ENCODE data around the gene TTC34. TPM values are rescaled to one million over a fixed set of nuclear protein-coding genes. Genes with fewer than 3 reads are reported as not detected.
"Not testable (repeated sequence)": the region's sequence is repeated elsewhere in the genome, so short reads cannot be mapped to it uniquely, and the experiment has no call there.

The TTC34 gene
- total RNA-seq, 2 donors from 2014 or later, result 0.27 to 0.44 TPM

DNA sequence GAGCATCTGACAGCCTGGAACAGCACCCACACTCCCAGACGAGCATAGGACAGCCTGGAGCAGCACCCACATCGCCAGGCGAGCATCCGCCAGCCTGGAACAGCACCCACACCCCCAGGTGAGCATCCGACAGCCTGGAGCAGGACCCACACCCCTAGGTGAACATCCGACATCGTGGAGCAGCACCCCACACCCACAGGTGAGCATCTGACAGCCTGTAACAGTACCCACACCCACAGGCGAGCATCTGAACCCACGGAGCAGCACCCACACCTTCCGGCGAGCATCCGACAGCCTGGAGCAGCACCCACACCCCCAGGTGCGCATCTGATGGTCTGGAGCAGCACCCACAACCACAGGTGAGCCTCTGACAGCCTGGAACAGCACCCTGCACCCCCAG lies 44.0 kb downstream of the TTC34 start:
- intact Hi-C loops (cut with DNase I); H3K4me3 ChIP-seq; H3K9ac ChIP-seq (ENCODE audit: low read depth in 2 of 2, low read length in 2 of 2); H3K27me3 ChIP-seq; H3K4me1 ChIP-seq; DNase-seq; H3K27ac ChIP-seq; H3K36me3 ChIP-seq; H3K9me3 ChIP-seq: not testable (repeated sequence)

DNA sequence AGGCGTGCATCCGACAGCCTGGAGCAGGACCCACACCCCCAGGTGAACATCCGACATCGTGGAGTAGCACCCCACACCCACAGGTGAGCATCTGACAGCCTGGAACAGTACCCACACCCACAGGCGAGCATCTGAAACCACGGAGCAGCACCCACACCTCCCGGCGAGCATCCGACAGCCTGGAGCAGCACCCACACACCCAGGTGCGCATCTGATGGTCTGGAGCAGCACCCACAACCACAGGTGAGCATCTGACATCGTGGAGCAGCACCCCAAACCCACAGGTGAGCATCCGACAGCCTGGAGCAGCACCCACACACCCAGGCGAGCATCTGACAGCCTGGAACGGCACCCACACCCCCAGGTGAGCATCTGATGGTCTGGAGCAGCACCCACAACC lies 46.1 kb downstream of the TTC34 start:
- H3K27ac ChIP-seq; H3K36me3 ChIP-seq; intact Hi-C loops (cut with DNase I); H3K4me1 ChIP-seq; H3K27me3 ChIP-seq; H3K9me3 ChIP-seq; H3K9ac ChIP-seq (ENCODE audit: low read depth in 2 of 2, low read length in 2 of 2); H3K4me3 ChIP-seq; DNase-seq: not testable (repeated sequence)

DNA sequence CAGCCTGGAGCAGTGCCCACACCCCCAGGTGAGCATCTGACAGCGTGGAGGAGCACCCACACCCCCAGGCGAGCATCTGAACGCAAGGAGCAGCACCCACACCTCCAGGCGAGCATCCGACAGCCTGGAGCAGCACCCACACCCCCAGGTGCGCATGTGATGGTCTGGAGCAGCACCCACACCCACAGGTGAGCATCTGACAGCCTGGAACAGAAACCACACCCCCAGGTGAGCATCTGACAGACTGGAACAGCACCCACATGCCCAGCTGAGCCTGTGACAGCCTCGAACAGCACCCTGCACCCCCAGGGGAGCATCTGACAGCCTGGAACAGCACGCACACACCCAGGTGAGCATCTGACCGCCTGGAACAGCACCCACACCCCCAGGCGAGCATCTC lies 46.9 kb downstream of the TTC34 start:
- DNase-seq; H3K9ac ChIP-seq (ENCODE audit: low read depth in 2 of 2, low read length in 2 of 2); H3K4me1 ChIP-seq; H3K27ac ChIP-seq; H3K9me3 ChIP-seq; H3K4me3 ChIP-seq; intact Hi-C loops (cut with DNase I); H3K27me3 ChIP-seq; H3K36me3 ChIP-seq: not testable (repeated sequence)

DNA sequence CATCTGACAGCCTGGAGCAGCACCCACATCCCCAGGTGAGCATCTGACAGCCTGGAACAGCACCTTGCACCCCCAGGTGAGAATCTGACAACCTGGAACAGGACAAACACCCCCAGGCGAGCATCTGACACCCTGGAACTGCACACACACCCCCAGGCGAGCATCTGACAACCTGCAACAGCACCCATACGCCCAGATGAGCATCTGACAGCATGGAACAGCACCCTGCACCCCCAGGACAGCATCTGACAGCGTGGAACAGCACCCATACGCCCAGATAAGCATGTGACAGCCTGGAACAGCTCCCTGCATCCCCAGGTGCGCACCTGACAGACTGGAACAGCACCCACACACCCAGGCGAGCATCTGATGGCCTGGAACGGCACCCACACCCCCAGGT lies 49.0 kb downstream of the TTC34 start:
- DNase-seq; H3K27ac ChIP-seq; intact Hi-C loops (cut with DNase I); H3K4me3 ChIP-seq; H3K27me3 ChIP-seq; H3K36me3 ChIP-seq; H3K9me3 ChIP-seq; H3K4me1 ChIP-seq; H3K9ac ChIP-seq (ENCODE audit: low read depth in 2 of 2, low read length in 2 of 2): not testable (repeated sequence)

DNA sequence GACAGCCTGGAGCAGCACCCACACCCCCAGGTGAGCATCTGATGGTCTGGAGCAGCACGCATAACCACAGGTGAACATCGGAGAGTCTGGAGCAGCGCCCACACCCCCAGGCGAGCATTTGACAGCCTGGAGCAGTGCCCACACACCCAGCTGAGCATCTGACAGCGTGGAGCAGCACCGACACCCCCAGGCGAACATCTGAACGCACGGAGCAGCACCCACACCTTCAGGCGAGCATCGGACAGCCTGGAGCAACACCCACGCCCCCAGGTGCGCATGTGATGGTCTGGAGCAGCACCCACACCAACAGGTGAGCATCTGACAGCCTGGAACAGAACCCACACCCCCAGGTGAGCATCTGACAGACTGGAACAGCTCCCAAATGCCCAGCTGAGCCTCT lies 49.6 kb downstream of the TTC34 start:
- intact Hi-C loops (cut with DNase I); H3K4me1 ChIP-seq; H3K4me3 ChIP-seq; DNase-seq; H3K36me3 ChIP-seq; H3K9me3 ChIP-seq; H3K27me3 ChIP-seq; H3K9ac ChIP-seq (ENCODE audit: low read depth in 2 of 2, low read length in 2 of 2); H3K27ac ChIP-seq: not testable (repeated sequence)

DNA sequence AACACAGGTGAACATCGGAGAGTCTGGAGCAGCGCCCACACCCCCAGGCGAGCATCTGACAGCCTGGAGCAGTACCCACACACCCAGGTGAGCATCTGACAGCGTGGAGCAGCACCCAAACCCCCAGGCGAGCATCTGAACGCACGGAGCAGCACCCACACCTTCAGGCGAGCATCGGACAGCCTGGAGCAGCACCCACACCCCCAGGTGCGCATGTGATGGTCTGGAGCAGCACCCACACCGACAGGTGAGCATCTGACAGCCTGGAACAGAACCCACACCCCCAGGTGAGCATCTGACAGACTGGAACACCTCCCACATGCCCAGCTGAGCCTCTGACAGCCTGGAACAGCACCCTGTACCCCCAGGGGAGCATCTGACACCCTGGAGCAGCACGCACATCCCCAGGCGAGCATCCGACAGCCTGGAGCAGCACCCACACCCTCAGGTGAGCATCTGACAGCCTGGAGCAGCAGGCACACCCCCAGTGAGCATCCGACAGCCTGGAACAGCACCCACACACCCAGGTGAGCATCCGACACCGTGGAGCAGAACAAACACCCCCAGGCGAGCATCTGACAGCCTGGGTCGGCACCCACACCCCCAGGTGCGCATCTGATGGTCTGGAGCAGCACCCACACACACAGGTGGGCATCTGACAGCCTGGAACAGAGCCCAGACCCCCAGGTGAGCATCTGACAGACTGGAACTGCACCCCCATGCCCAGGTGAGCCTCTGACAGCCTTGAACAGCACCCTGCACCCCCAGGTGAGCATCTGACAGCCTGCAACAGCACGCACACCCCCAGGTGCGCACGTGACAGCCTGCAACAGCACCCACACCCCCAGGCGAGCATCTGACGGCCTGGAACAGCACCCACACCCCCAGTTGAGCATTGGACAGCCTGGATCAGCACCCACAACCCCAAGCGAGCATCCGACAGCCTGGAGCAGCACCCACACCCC lies 50.4 kb downstream of the TTC34 start:
- intact Hi-C loops (cut with DNase I); H3K27me3 ChIP-seq; H3K36me3 ChIP-seq; H3K4me3 ChIP-seq; H3K9me3 ChIP-seq; DNase-seq; H3K9ac ChIP-seq (ENCODE audit: low read depth in 2 of 2, low read length in 2 of 2); H3K4me1 ChIP-seq; H3K27ac ChIP-seq: not testable (repeated sequence)

DNA sequence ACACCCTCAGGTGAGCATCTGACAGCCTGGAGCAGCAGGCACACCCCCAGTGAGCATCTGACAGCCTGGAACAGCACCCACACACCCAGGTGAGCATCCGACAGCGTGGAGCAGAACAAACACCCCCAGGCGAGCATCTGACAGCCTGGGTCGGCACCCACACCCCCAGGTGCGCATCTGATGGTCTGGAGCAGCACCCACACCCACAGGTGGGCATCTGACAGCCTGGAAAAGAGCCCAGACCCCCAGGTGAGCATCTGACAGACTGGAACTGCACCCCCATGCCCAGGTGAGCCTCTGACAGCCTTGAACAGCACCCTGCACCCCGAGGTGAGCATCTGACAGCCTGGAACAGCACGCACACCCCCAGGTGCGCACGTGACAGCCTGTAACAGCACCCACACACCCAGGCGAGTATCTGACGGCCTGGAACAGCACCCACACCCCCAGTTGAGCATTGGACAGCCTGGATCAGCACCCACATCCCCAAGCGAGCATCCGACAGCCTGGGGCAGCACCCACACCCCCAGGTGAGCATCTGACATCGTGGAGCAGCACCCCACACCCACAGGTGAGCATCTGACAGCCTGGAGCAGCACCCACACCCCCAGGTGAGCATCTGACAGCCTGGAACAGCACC lies 51.3 kb downstream of the TTC34 start:
- H3K9ac ChIP-seq (ENCODE audit: low read depth in 2 of 2, low read length in 2 of 2); intact Hi-C loops (cut with DNase I); H3K27ac ChIP-seq; H3K36me3 ChIP-seq; H3K4me1 ChIP-seq; H3K4me3 ChIP-seq; DNase-seq; H3K9me3 ChIP-seq; H3K27me3 ChIP-seq: not testable (repeated sequence)

DNA sequence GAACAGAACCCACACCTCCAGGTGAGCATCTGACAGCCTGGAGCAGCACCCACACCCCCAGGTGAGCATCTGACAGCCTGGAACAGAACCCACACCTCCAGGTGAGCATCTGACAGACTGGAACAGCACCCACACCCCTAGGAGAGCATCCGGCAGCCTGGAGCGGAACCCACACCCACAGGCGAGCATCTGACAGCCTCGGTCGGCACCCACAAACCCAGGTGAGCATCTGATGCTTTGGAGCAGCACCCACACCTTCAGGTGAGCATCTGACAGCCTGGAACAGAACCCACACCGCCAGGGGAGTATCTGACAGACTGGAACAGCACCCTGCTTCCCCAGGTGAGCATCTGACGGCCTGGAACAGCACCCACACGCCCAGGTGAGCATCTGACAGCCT lies 52.9 kb downstream of the TTC34 start:
- H3K9ac ChIP-seq (ENCODE audit: low read depth in 2 of 2, low read length in 2 of 2); H3K27ac ChIP-seq; DNase-seq; H3K36me3 ChIP-seq; intact Hi-C loops (cut with DNase I); H3K9me3 ChIP-seq; H3K4me1 ChIP-seq; H3K27me3 ChIP-seq; H3K4me3 ChIP-seq: not testable (repeated sequence)

DNA sequence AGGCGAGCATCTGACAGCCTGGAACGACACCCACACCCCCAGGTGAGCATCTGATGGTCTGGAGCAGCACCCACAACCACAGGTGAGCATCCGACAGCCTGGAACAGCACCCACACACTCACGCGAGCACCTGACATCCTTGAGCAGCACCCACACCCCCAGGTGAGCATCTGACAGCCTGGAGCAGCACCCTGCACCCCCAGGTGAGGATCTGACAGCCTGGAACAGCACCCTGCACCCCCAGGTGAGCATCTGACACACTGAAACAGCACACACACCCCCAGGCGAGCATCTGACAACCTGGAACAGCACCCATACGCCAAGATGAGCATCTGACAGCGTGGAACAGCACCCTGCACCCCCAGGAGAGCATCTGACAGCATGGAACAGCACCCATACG lies 106.7 kb downstream of the TTC34 start:
- H3K4me3 ChIP-seq; H3K9me3 ChIP-seq; H3K4me1 ChIP-seq; H3K9ac ChIP-seq (ENCODE audit: low read depth in 2 of 2, low read length in 2 of 2); intact Hi-C loops (cut with DNase I); H3K27ac ChIP-seq; H3K36me3 ChIP-seq; DNase-seq; H3K27me3 ChIP-seq: not testable (repeated sequence)

DNA sequence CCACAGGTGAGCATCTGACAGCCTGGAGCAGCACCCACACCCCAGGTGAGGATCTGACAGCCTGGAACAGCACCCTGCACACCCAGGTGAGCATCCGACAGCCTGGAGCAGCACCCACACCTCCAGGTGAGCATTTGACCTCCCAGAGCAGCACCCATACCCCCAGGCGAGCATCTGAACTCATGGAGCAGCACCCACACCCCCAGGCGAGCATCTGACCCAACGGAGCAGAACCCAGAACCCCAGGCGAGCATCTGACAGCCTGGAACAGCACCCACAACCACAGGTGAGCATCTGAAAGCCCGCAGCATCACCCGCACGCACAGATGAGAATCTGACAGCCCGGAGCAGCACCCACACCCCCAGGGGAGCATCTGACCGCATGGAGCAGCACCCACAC lies 111.3 kb downstream of the TTC34 start:
- H3K9me3 ChIP-seq; H3K36me3 ChIP-seq; H3K27ac ChIP-seq; H3K4me1 ChIP-seq; H3K27me3 ChIP-seq; DNase-seq; H3K4me3 ChIP-seq; H3K9ac ChIP-seq (ENCODE audit: low read depth in 2 of 2, low read length in 2 of 2); intact Hi-C loops (cut with DNase I): not testable (repeated sequence)

DNA sequence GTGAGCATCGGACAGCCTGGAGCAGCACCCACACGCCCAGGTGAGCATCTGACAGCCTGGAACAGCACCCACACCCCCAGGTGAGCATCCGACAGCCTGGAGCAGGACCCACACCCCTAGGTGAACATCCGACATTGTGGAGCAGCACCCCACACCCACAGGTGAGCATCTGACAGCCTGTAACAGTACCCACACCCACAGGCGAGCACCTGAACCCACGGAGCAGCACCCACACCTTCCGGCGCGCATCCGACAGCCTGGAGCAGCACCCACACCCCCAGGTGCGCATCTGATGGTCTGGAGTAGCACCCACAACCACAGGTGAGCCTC lies 113.2 kb downstream of the TTC34 start:
- H3K9me3 ChIP-seq; H3K36me3 ChIP-seq; H3K4me1 ChIP-seq; intact Hi-C loops (cut with DNase I); H3K27ac ChIP-seq; H3K27me3 ChIP-seq; H3K4me3 ChIP-seq; DNase-seq; H3K9ac ChIP-seq (ENCODE audit: low read depth in 2 of 2, low read length in 2 of 2): not testable (repeated sequence)

DNA sequence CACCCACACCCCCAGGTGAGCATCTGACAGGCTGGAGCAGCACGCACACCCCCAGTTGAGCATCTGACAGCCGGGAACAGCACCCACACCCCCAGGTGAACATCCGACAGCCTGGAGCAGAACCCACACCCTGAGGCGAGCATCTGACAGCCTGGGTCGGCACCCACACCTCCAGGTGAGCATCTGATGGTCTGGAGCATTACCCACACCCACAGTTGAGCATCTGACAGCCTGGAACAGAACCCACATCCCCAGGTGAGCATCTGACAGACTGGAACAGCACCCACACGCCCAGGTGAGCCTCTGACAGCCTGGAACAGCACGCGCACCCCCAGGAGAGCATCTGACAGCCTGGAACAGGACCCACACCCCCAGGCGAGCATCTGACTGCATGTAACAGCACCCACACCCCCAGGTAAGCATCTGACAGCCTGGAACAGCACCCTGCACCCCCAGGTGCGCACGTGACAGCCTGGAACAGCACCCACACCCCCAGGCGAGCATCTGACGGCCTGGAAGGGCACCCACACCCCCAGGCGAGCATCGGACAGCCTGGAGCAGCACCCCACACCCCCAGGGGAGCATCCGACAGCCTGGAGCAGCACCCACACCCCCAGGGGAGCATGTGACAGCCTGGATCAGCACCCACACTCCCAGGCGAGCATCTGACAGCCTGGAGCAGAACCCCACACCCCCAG lies 113.7 kb downstream of the TTC34 start:
- H3K9ac ChIP-seq (ENCODE audit: low read depth in 2 of 2, low read length in 2 of 2); H3K27me3 ChIP-seq; H3K36me3 ChIP-seq; H3K4me3 ChIP-seq; H3K4me1 ChIP-seq; intact Hi-C loops (cut with DNase I); H3K27ac ChIP-seq; H3K9me3 ChIP-seq: not testable (repeated sequence)
- DNase-seq, result peak; percentile 21

DNA sequence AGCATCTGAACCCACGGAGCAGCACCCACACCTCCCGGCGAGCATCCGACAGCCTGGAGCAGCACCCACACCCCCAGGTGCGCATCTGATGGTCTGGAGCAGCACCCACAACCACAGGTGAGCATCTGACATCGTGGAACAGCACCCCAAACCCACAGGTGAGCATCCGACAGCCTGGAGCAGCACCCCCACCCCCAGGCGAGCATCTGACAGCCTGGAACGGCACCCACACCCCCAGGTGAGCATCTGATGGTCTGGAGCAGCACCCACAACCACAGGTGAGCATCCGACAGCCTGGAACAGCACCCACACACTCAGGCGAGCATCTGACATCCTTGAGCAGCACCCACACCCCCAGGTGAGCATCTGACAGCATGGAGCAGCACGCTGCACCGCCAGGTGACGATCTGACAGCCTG lies 114.3 kb downstream of the TTC34 start:
- H3K36me3 ChIP-seq; intact Hi-C loops (cut with DNase I); H3K27ac ChIP-seq; H3K4me1 ChIP-seq; H3K4me3 ChIP-seq; H3K9me3 ChIP-seq; H3K9ac ChIP-seq (ENCODE audit: low read depth in 2 of 2, low read length in 2 of 2); DNase-seq; H3K27me3 ChIP-seq: not testable (repeated sequence)

Measured in colonic mucosa (tissue), 4 donors.